Body of pancreas (tissue), 4 donors: ENCODE results near the gene ZNF738.

Experiments
- CTCF ChIP-seq, 7 experiments: fragments of 450-650 bp in 4 of 7; fragments of 200-600 bp in 3 of 7; sonication (generic) in 3 of 7; IDR thresholded peaks; one replicate each; pipeline ENCODE4 v1.5.1; 2016 to 2019; ENCODE audit warnings: antibody characterized with exemption in 7 of 7
- POLR2A ChIP-seq, 3 donors: fragments of 450-650 bp; IDR thresholded peaks; one replicate each; pipeline ENCODE4 v1.6.1; 2016; ENCODE audit warnings: antibody characterized with exemption in 3 of 3, mild to moderate bottlenecking in 2 of 3

GRCh38 chr19:21358768-21359451 lies at the start of gene ZNF738:
- TF ChIP-seq POLR2A (IDR thresholded peaks at IDR 0.05) (peak in 2 of 3 donors; percentile 57 to 60), CTCF (IDR thresholded peaks at IDR 0.05) (peak in 1 of 7 experiments; percentile 6)
